Left ventricle myocardium superior (tissue), 1 donor: ENCODE results near the gene ADAMTS16. TPM values are rescaled to one million over a fixed set of nuclear protein-coding genes. Genes with fewer than 3 reads are reported as not detected.

Source experiments
- ATAC-seq: fragments of 200-7000 bp; cut with Tn5 transposase; one replicate; pipeline ENCODE4 v1.9.1; 2020; ENCODE audit warnings: mild to moderate bottlenecking, moderate library complexity
- DNase-seq: peaks from one replicate; pipeline ENCODE4 v3.0.0-alpha.2; 2020
- intact Hi-C: fragments of 100-400 bp; cut with micrococcal nuclease; formaldehyde crosslinking; loops from one replicate; pipeline ENCODE4 v1.11.0; 2022
- total RNA-seq: library from RNA; stranded (reverse); fragmentation: NEBNext Ultra II Directional; extraction: Animal tissue kit (Norgen Biotek cat#: 25700); gene quantifications from one replicate; pipeline ENCODE4 v1.2.1, GENCODE V29; 2021
- donor health status: DM: no; HTN: yes; CAD: no; lungs with severe emphysema.

Gene ADAMTS16
- total RNA-seq, 1 donor from 2014 or later, result not detected

- no peak for DNase-seq
- ATAC-seq, result peak; percentile 32
- intact Hi-C loops, result loop anchor here (10.0 kb wide), 1 partner anchor 273 kb away; no protein-coding TSS in a partner anchor
These were observed 1.7 kb downstream of the ADAMTS16 start for GRCh38 chr5:5141625-5142525.

GRCh38 chr5:5144441-5144840 lies 4.3 kb downstream of the ADAMTS16 start:
- no peak for DNase-seq
- intact Hi-C loops, result loop anchor here (10.0 kb wide), 1 partner anchor 270 kb away; no protein-coding TSS in a partner anchor
- no peak for ATAC-seq

GRCh38 chr5:5145651-5146529 lies 5.8 kb downstream of the ADAMTS16 start:
- intact Hi-C loops, result loop anchor here (10.0 kb wide), 1 partner anchor 269 kb away; no protein-coding TSS in a partner anchor
- ATAC-seq, result no peak
- DNase-seq, result no peak

- DNase-seq (no peak), ATAC-seq (no peak)
- intact Hi-C loops, result loop anchor here (10.0 kb wide), 1 partner anchor 268 kb away; no protein-coding TSS in a partner anchor
These were observed 6.5 kb downstream of the ADAMTS16 start for GRCh38 chr5:5146530-5147160.

- no peak for ATAC-seq
- no peak for DNase-seq
- intact Hi-C loops, result loop anchor here (10.0 kb wide), 1 partner anchor 266 kb away; no protein-coding TSS in a partner anchor
These were observed 9.0 kb downstream of the ADAMTS16 start for GRCh38 chr5:5149154-5149553.

- DNase-seq (no peak), ATAC-seq (no peak)
- intact Hi-C loops, result no loop called here
These were observed 10.5 kb downstream of the ADAMTS16 start for GRCh38 chr5:5150667-5151066.

- intact Hi-C loops, result no loop called here
- DNase-seq (no peak), ATAC-seq (no peak)
These were observed 14.6 kb downstream of the ADAMTS16 start for GRCh38 chr5:5154733-5155132.

GRCh38 chr5:5155617-5156016 lies 15.5 kb downstream of the ADAMTS16 start:
- intact Hi-C loops, result no loop called here
- ATAC-seq, result no peak
- no peak for DNase-seq

GRCh38 chr5:5156471-5157082 lies 16.4 kb downstream of the ADAMTS16 start:
- ATAC-seq, result no peak
- intact Hi-C loops, result no loop called here
- DNase-seq, result no peak

GRCh38 chr5:5158472-5158895 lies 18.4 kb downstream of the ADAMTS16 start:
- intact Hi-C loops, result no loop called here
- no peak for DNase-seq
- ATAC-seq, result no peak

- intact Hi-C loops, result no loop called here
- ATAC-seq (no peak), DNase-seq (no peak)
These were observed 19.4 kb downstream of the ADAMTS16 start for GRCh38 chr5:5159282-5160103.

GRCh38 chr5:5164163-5164562 lies 24.0 kb downstream of the ADAMTS16 start:
- intact Hi-C loops, result no loop called here
- no peak for ATAC-seq
- DNase-seq, result no peak

- intact Hi-C loops, result no loop called here
These were observed 25.4 kb downstream of the ADAMTS16 start for GRCh38 chr5:5165541-5166002.

GRCh38 chr5:5169466-5169865 lies 29.3 kb downstream of the ADAMTS16 start:
- DNase-seq (no peak), ATAC-seq (no peak)
- intact Hi-C loops, result no loop called here

More at GRCh38 chr5:5165541-5166002, 25.4 kb downstream of the ADAMTS16 start:
- ATAC-seq (no peak), DNase-seq (no peak)

- DNase-seq (no peak), ATAC-seq (no peak)
- intact Hi-C loops, result no loop called here
These were observed 38.0 kb downstream of the ADAMTS16 start for GRCh38 chr5:5178136-5178535.

- intact Hi-C loops, result no loop called here
- DNase-seq (no peak), ATAC-seq (no peak)
These were observed 38.5 kb downstream of the ADAMTS16 start for GRCh38 chr5:5178580-5178979.

GRCh38 chr5:5179079-5179478 lies 38.9 kb downstream of the ADAMTS16 start:
- no peak for DNase-seq
- intact Hi-C loops, result no loop called here
- ATAC-seq, result no peak

- DNase-seq, result no peak
- no peak for ATAC-seq
- intact Hi-C loops, result no loop called here
These were observed 39.5 kb downstream of the ADAMTS16 start for GRCh38 chr5:5179597-5179996.
